Natural killer cell (primary cell): ENCODE data around the gene AVPI1. TPM values are rescaled to one million over a fixed set of nuclear protein-coding genes. Genes with fewer than 3 reads are reported as not detected.
A peak's percentile ranks its signal among the peaks of the same experiment; 100 is the strongest.

Experiments used
- ATAC-seq, 3 donors: fragments of 150-1000 bp in 2 of 3; fragments of 200-7000 bp in 1 of 3; cut with Tn5 transposase; 1 replicate in 1 of 3; 2 replicates in 2 of 3; pipeline ENCODE4 v1.10.0; 2021; ENCODE audit warnings: mild to moderate bottlenecking in 2 of 3, moderate library complexity in 2 of 3
- DNase-seq, 2 donors: peaks; one replicate each; pipeline versions ENCODE4 v3.0.0 to v3.0.0-alpha.2; 2013 to 2021; ENCODE audit warnings: mixed read lengths in 1 of 2
- H3K27ac ChIP-seq: one replicate; pipeline ENCODE4 v1.5.1; 2013; ENCODE audit warnings: mild to moderate bottlenecking, low read length
- H3K27me3 ChIP-seq: one replicate; pipeline ENCODE4 v1.6.1; 2013; ENCODE audit warnings: low read length; ENCODE audit not compliant: control insufficient read depth, insufficient read depth
- H3K36me3 ChIP-seq: one replicate; pipeline ENCODE4 v1.6.1; 2013; ENCODE audit warnings: low read length; ENCODE audit not compliant: control insufficient read depth, insufficient read depth
- H3K4me1 ChIP-seq: one replicate; pipeline ENCODE4 v1.6.1; 2013; ENCODE audit warnings: low read length; ENCODE audit not compliant: control insufficient read depth, insufficient read depth
- H3K4me3 ChIP-seq: one replicate; pipeline ENCODE4 v1.5.1; 2013; ENCODE audit warnings: low read length
- H3K9me3 ChIP-seq: one replicate; pipeline ENCODE4 v1.6.1; 2013; ENCODE audit warnings: low read length; ENCODE audit not compliant: control insufficient read depth, insufficient read depth
- H3K27ac Mint-ChIP-seq, 2 donors: one replicate each; pipeline ENCODE4 v1.8.0; 2022; ENCODE audit warnings: mild to moderate bottlenecking in 2 of 2, mixed read lengths in 2 of 2, moderate library complexity in 1 of 2
- H3K27me3 Mint-ChIP-seq, 2 donors: one replicate each; pipeline ENCODE4 v1.8.0; 2022; ENCODE audit warnings: low read depth in 2 of 2, mixed read lengths in 2 of 2
- H3K36me3 Mint-ChIP-seq: one replicate; pipeline ENCODE4 v1.8.0; 2022; ENCODE audit warnings: mixed read lengths
- H3K4me1 Mint-ChIP-seq, 2 donors: one replicate each; pipeline ENCODE4 v1.8.0; 2022; ENCODE audit warnings: mixed read lengths in 2 of 2
- H3K4me3 Mint-ChIP-seq: one replicate; pipeline ENCODE4 v1.8.0; 2022; ENCODE audit warnings: mild to moderate bottlenecking, moderate library complexity, mixed read lengths
- H3K9me3 Mint-ChIP-seq, 2 donors: one replicate each; pipeline ENCODE4 v1.8.0; 2022; ENCODE audit warnings: mixed read lengths in 2 of 2
- WGBS: methylation state at CpG from one replicate; pipeline ENCODE4 v1.1.7; 2013; ENCODE audit warnings: missing lambda C conversion rate; ENCODE audit not compliant: insufficient coverage; 5-methylcytosine and 5-hydroxymethylcytosine counted together
- intact Hi-C: fragments of 100-400 bp; cut with micrococcal nuclease; formaldehyde crosslinking; loops from one replicate; pipeline ENCODE4 v1.14.2; 2022
- total RNA-seq, 4 donors: library from RNA; stranded (reverse); fragments of 120-200 nt in 1 of 4; gene quantifications; one replicate each; pipeline versions ENCODE4 v1.2.3 to v1.2.4, GENCODE V29; 2013 to 2022
- TF ChIP-seq, protein P1 (sequence below): fragments of 200-600 bp; IDR thresholded peaks from one replicate; pipeline ENCODE4 v1.8.0; 2022; ENCODE audit warnings: antibody characterized with exemption

The AVPI1 gene
- total RNA-seq, 3 donors from 2014 or later (not counting 1 experiment from before 2014, with no cell fraction given): 6.1 to 8.4 (median 6.8) TPM

DNA sequence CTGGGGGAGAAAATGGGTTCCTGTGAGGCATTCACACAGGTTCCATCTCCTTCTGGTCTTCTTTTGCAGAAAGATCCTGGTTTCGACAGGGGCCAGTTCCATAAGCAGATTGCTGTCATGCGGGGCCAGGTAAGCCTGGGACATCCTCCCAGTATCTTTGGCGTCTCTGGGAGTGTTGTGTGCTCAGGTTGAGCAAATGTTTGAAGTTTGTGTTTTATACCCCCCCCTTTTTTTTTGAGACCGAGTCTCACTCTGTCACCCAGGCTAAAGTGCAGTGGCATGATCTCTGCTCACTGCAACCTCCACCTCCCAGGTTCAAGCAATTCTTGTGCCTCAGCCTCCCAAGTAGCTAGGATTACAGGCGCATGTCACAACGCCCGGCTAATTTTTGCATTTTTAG lies 20.0 kb downstream of the AVPI1 start:
- Mint-ChIP-seq H3K4me1 (peaks cover 15 to 18% of the 10 kb centered on the region in 2 donors), H3K27me3 (no peaks in the 10 kb centered on the region), H3K27ac (no peak overlapping the region), H3K36me3 (peaks cover 20% of the 10 kb centered on the region), H3K9me3 (no peaks in the 10 kb centered on the region), H3K4me3 (no peak overlapping the region)
- Histone ChIP-seq H3K4me1 (no peaks in the 10 kb centered on the region), H3K36me3 (peaks cover 32% of the 10 kb centered on the region), H3K4me3 (no peak overlapping the region), H3K27ac (no peak overlapping the region), H3K27me3 (no peaks in the 10 kb centered on the region), H3K9me3 (no peaks in the 10 kb centered on the region)
- intact Hi-C loops: no loop called here
- TF ChIP-seq, protein P1, sequence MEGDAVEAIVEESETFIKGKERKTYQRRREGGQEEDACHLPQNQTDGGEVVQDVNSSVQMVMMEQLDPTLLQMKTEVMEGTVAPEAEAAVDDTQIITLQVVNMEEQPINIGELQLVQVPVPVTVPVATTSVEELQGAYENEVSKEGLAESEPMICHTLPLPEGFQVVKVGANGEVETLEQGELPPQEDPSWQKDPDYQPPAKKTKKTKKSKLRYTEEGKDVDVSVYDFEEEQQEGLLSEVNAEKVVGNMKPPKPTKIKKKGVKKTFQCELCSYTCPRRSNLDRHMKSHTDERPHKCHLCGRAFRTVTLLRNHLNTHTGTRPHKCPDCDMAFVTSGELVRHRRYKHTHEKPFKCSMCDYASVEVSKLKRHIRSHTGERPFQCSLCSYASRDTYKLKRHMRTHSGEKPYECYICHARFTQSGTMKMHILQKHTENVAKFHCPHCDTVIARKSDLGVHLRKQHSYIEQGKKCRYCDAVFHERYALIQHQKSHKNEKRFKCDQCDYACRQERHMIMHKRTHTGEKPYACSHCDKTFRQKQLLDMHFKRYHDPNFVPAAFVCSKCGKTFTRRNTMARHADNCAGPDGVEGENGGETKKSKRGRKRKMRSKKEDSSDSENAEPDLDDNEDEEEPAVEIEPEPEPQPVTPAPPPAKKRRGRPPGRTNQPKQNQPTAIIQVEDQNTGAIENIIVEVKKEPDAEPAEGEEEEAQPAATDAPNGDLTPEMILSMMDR: no peak
- no peak for ATAC-seq
- WGBS: 97% methylated on average over 7 of the region's 7 CpGs
- no peak for DNase-seq

DNA sequence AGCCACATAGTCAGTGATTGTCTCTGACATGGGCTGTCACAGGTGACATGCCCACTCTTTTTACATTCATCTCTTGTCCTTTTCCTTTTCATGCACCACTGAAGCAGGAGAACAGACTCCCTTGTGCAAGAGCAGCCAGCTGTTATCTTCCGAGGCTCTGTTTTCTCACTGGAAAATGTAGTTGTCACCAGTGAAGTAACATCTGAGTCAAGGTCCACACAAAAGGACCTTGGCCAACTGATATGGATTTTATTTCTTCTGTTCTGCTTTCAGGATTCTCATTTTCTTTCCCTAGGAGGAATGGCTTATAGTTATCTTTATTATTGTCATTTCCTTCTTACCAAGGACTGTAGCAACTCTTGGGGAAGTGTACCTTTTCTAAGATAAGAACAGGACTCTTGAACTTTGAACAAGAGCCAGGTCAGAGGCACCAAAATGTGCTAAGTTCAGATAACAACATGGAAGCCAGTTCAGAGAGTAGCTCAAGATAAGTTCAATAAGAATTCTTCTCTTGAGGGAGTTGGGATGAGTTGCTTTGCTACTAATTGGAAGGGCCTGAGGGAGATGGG lies 22.7 kb downstream of the AVPI1 start:
- Histone ChIP-seq H3K4me3 (no peak overlapping the region), H3K9me3 (no peaks in the 10 kb centered on the region), H3K27me3 (no peaks in the 10 kb centered on the region), H3K36me3 (peaks cover 34% of the 10 kb centered on the region), H3K4me1 (no peaks in the 10 kb centered on the region), H3K27ac (no peak overlapping the region)
- TF ChIP-seq, protein P1: no peak
- intact Hi-C loops: no loop called here
- H3K4me1 Mint-ChIP-seq: peaks cover 15 to 18% of the 10 kb centered on the region in 2 donors
- H3K4me3 Mint-ChIP-seq: no peak overlapping the region
- H3K9me3 Mint-ChIP-seq: no peaks in the 10 kb centered on the region
- DNase-seq (no peak), ATAC-seq (no peak)
- H3K27me3 Mint-ChIP-seq: no peaks in the 10 kb centered on the region
- no peak overlapping the region for H3K27ac Mint-ChIP-seq
- WGBS: 100% methylated on average over 1 of the region's 1 CpG
- H3K36me3 Mint-ChIP-seq: peaks cover 20% of the 10 kb centered on the region

DNA sequence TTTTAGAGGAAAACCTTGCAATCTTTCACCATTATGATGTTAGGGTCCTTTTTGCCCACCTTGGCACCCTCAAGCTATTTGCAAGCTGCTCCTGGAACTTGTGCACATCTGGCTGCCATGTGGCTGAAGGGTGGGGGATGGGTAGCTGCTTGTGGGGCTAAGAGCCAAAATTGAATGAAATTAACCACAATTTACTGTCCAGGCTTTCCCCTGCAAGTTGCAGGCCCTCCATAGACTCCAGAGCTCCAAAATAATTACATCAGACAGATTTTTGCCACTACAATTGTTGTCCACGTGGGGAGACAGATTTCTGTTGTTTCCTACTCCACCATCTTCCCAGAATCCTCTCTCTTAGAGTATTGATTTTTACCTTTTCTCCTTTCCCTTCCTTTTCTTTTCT lies 27.5 kb downstream of the AVPI1 start:
- intact Hi-C loops: no loop called here
- H3K27me3 Mint-ChIP-seq: no peaks in the 10 kb centered on the region
- H3K4me1 ChIP-seq: no peaks in the 10 kb centered on the region
- DNase-seq (no peak), ATAC-seq (no peak)
- WGBS: 88% methylated on average over 1 of the region's 1 CpG
- no peaks in the 10 kb centered on the region for H3K4me1 Mint-ChIP-seq
- no peak overlapping the region for H3K4me3 ChIP-seq
- H3K27ac ChIP-seq: no peak overlapping the region
- peak overlapping the region in 1 of 2 donors; percentile 45 for H3K27ac Mint-ChIP-seq
- H3K36me3 ChIP-seq: peaks cover 35% of the 10 kb centered on the region
- TF ChIP-seq, protein P1: no peak
- no peak overlapping the region for H3K4me3 Mint-ChIP-seq
- H3K36me3 Mint-ChIP-seq: peaks cover 32% of the 10 kb centered on the region
- no peaks in the 10 kb centered on the region for H3K9me3 Mint-ChIP-seq
- H3K27me3 ChIP-seq: no peaks in the 10 kb centered on the region
- H3K9me3 ChIP-seq: no peaks in the 10 kb centered on the region

DNA sequence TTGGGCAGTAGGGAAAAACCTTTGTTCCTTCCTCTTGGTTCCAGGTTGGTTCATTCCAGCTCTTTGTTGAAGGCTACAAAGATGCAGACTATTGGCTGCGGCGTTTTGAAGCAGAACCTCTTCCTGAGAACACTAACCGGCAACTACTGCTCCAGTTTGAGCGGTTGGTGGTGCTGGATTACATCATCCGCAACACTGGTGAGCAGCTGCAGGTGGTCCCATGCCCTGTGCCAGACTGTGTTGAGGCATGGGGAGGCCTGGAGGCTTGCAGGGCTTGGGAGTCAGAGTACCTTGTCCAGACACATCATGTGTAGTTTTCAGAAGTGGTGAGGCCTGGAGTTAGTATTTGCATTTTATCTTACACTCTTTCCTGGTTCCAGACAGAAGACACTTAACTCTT lies 30.3 kb downstream of the AVPI1 start:
- DNase-seq (no peak), ATAC-seq (no peak)
- WGBS: 96% methylated on average over 5 of the region's 5 CpGs
- Mint-ChIP-seq H3K9me3 (no peaks in the 10 kb centered on the region), H3K27ac (peak overlapping the region in 1 of 2 donors; percentile 34), H3K36me3 (peaks cover 33% of the 10 kb centered on the region), H3K4me1 (peaks cover 0 to 8% of the 10 kb centered on the region in 2 donors), H3K27me3 (no peaks in the 10 kb centered on the region), H3K4me3 (no peak overlapping the region)
- intact Hi-C loops: no loop called here
- TF ChIP-seq, protein P1: no peak
- Histone ChIP-seq H3K27ac (no peak overlapping the region), H3K36me3 (peaks cover 41% of the 10 kb centered on the region), H3K27me3 (no peaks in the 10 kb centered on the region), H3K9me3 (no peaks in the 10 kb centered on the region), H3K4me1 (no peaks in the 10 kb centered on the region), H3K4me3 (no peak overlapping the region)
